ENCODE data around the gene GRK3.

DNA sequence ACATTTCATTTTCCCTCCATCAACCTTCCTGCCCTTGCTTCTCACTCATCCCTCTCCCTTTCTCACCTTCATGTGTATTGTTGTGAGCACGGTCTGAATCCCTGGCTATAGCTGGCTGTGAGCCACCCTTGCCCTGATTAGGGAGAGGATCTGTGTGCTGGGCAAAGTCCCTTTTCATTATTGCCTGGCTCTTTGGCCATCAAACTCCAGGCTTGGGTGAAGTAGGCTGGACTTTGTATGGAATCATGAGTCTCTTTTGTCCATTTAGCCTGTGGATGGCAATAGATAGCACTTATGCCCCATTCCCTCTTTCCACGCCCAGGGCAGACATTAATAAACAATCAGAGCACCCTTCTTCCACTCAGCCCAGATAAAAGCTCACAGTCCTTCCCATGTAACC, 184.2 kb downstream of the GRK3 start:
- TF ChIP-seq STAT1 (conservative IDR thresholded peaks at IDR 0.05), result no peak
- TF ChIP-seq TAF1 (IDR thresholded peaks at IDR 0.05; ENCODE audit: borderline replicate concordance, low read depth, low read length), result no peak
- no peak for TF ChIP-seq FOXM1 (IDR thresholded peaks at IDR 0.05; ENCODE audit: low read depth, low read length)
- TF ChIP-seq MTA3 (IDR thresholded peaks at IDR 0.05; ENCODE audit: borderline replicate concordance, low read length), result no peak
- TF ChIP-seq, protein P1, sequence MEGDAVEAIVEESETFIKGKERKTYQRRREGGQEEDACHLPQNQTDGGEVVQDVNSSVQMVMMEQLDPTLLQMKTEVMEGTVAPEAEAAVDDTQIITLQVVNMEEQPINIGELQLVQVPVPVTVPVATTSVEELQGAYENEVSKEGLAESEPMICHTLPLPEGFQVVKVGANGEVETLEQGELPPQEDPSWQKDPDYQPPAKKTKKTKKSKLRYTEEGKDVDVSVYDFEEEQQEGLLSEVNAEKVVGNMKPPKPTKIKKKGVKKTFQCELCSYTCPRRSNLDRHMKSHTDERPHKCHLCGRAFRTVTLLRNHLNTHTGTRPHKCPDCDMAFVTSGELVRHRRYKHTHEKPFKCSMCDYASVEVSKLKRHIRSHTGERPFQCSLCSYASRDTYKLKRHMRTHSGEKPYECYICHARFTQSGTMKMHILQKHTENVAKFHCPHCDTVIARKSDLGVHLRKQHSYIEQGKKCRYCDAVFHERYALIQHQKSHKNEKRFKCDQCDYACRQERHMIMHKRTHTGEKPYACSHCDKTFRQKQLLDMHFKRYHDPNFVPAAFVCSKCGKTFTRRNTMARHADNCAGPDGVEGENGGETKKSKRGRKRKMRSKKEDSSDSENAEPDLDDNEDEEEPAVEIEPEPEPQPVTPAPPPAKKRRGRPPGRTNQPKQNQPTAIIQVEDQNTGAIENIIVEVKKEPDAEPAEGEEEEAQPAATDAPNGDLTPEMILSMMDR (IDR thresholded peaks at IDR 0.05 in 2 of 3, conservative IDR thresholded peaks at IDR 0.05 in 1 of 3; ENCODE audit: control insufficient read depth in 2 of 3, extremely low read depth in 1 of 3, insufficient read depth in 1 of 3, low read depth in 3 of 3, low read length in 3 of 3), result no peak
- TF ChIP-seq, protein P2, sequence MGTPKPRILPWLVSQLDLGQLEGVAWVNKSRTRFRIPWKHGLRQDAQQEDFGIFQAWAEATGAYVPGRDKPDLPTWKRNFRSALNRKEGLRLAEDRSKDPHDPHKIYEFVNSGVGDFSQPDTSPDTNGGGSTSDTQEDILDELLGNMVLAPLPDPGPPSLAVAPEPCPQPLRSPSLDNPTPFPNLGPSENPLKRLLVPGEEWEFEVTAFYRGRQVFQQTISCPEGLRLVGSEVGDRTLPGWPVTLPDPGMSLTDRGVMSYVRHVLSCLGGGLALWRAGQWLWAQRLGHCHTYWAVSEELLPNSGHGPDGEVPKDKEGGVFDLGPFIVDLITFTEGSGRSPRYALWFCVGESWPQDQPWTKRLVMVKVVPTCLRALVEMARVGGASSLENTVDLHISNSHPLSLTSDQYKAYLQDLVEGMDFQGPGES (IDR thresholded peaks at IDR 0.05), result no peak
- no peak for TF ChIP-seq ZNF274 (IDR thresholded peaks at IDR 0.05; ENCODE audit: insufficient read depth, insufficient read length)
- TF ChIP-seq RAD21 (IDR thresholded peaks at IDR 0.05; ENCODE audit: insufficient read depth, low read depth, low read length), result no peak
- TF ChIP-seq POLR2AphosphoS5 (IDR thresholded peaks at IDR 0.05; ENCODE audit: low read length), result no peak
- no peak for TF ChIP-seq SMC3 (IDR thresholded peaks at IDR 0.05; ENCODE audit: borderline replicate concordance, low read length)
- no peak for TF ChIP-seq CHD2 (IDR thresholded peaks at IDR 0.05; ENCODE audit: borderline replicate concordance, low read depth, low read length)
- no peak for TF ChIP-seq POLR2A (IDR thresholded peaks at IDR 0.05; ENCODE audit: low read depth, low read length)
- TF ChIP-seq KDM1A (IDR thresholded peaks at IDR 0.05; ENCODE audit: borderline replicate concordance), result no peak
- TF ChIP-seq GABPA (IDR thresholded peaks at IDR 0.05; ENCODE audit: low read depth), result no peak

Data from GM12878 (cell line).